OCI-LY1 (cell line): ENCODE results near the gene CELSR1.

Experiments used
- H2AFZ ChIP-seq: fragments of 200-600 bp; sonication (generic), shearing (Covaris generic); 2 replicates; pipeline ENCODE4 v1.6.0; 2014; ENCODE audit warnings: antibody characterized with exemption, mild to moderate bottlenecking, low read length
- H3F3A ChIP-seq: fragments of 200-600 bp; sonication (generic), shearing (Covaris generic); 2 replicates; pipeline ENCODE4 v1.6.0; 2014; ENCODE audit warnings: mild to moderate bottlenecking, antibody characterized with exemption, low read length, moderate library complexity; ENCODE audit not compliant: insufficient read depth
- H3K27ac ChIP-seq: fragments of 200-600 bp; sonication (generic); 2 replicates; pipeline ENCODE4 v1.5.1; 2014; ENCODE audit warnings: low read length, mixed run types, mild to moderate bottlenecking, low read depth; ENCODE audit not compliant: poor library complexity, severe bottlenecking
- H3K27me3 ChIP-seq: fragments of 200-600 bp; sonication (generic); 2 replicates; pipeline ENCODE4 v1.6.0; 2014; ENCODE audit warnings: antibody characterized with exemption, mild to moderate bottlenecking, low read length, moderate library complexity; ENCODE audit not compliant: insufficient read depth
- H3K36me3 ChIP-seq: fragments of 200-600 bp; sonication (generic); 2 replicates; pipeline ENCODE4 v1.6.1; 2014; ENCODE audit warnings: mild to moderate bottlenecking, antibody characterized with exemption, low read length, moderate library complexity, mixed read lengths; ENCODE audit not compliant: insufficient read depth
- H3K4me1 ChIP-seq: fragments of 200-600 bp; sonication (generic); 2 replicates; pipeline ENCODE4 v1.5.1; 2014; ENCODE audit warnings: mild to moderate bottlenecking, low read length, moderate library complexity; ENCODE audit not compliant: insufficient read depth, severe bottlenecking
- H3K4me2 ChIP-seq: fragments of 200-600 bp; sonication (generic), shearing (Covaris generic); 2 replicates; pipeline ENCODE4 v1.6.1; 2014; ENCODE audit warnings: low read length
- H3K4me3 ChIP-seq: fragments of 200-600 bp; sonication (generic); 2 replicates; pipeline ENCODE4 v1.5.1; 2014; ENCODE audit warnings: low read length, low read depth, mild to moderate bottlenecking, mixed read lengths; ENCODE audit not compliant: poor library complexity, severe bottlenecking
- H3K79me2 ChIP-seq: fragments of 200-600 bp; shearing (Covaris generic); 2 replicates; pipeline ENCODE4 v1.6.1; 2016; ENCODE audit warnings: mixed run types, low read length, mixed read lengths; ENCODE audit not compliant: insufficient read depth
- H3K9ac ChIP-seq: fragments of 200-600 bp; sonication (generic), shearing (Covaris generic); 2 replicates; pipeline ENCODE4 v1.6.1; 2014; ENCODE audit warnings: mild to moderate bottlenecking, low read length, mixed read lengths
- H3K9me2 ChIP-seq: fragments of 200-600 bp; sonication (generic), shearing (Covaris generic); 2 replicates; pipeline ENCODE4 v1.6.1; 2014; ENCODE audit warnings: low read depth, mild to moderate bottlenecking, low read length, mixed read lengths
- H3K9me3 ChIP-seq: fragments of 200-600 bp; shearing (Covaris generic); 2 replicates; pipeline ENCODE4 v1.6.1; 2014; ENCODE audit warnings: low read length, mixed read lengths
- H4K20me1 ChIP-seq: fragments of 200-600 bp; sonication (generic), shearing (Covaris generic); 2 replicates; pipeline ENCODE4 v1.6.0; 2016; ENCODE audit warnings: mild to moderate bottlenecking, low read length; ENCODE audit not compliant: insufficient read depth
- EZH2 ChIP-seq: fragments of 200-600 bp; sonication (generic), shearing (Covaris generic); IDR thresholded peaks from 2 replicates; pipeline ENCODE4 v1.8.0; 2017; ENCODE audit warnings: borderline replicate concordance, mixed run types, mild to moderate bottlenecking, antibody characterized with exemption, low read length, moderate library complexity, mixed read lengths
- TF ChIP-seq, protein P1 (sequence below): fragments of 200-600 bp; sonication (generic), shearing (Covaris generic); IDR thresholded peaks from 2 replicates; pipeline ENCODE4 v1.5.1; 2017; ENCODE audit warnings: mild to moderate bottlenecking, antibody characterized with exemption, low read length, moderate library complexity, mixed read lengths

Gene CELSR1

DNA sequence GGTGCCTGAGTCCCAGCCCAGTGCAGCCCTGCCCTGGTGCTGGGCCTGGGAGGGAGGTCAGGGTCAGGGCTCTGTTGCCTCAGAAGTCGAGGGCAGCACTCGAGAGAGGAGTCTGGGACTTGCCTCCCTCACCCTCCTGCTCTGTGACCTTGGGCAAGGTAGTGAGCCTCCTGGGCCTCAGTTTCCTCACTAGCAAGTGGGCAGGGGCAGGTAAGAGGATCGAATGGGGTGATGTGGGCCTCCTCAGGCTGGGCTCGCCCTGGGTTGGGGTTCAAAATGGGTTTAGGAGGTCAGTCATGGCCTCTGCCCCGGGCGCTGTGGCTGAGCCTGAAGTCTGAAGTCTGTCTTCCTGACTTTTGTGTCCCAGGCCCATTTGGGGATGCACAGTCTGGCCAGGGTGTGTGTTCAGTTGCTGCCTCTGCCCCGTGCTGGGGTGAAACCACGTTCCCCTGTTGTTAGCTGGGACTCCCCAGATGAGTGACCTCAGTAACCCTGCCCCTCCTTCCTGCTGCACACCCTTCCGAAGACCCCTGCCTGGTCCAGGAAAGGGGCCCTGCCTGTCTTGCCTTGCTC lies 40.9 kb upstream of the CELSR1 start:
- Histone ChIP-seq H3K9me2 (no peaks in the 10 kb centered on the region), H3K9ac (no peak overlapping the region), H4K20me1 (no peaks in the 10 kb centered on the region), H3F3A (no peaks in the 10 kb centered on the region), H2AFZ (no peak overlapping the region), H3K27ac (no peak overlapping the region), H3K36me3 (no peaks in the 10 kb centered on the region), H3K4me3 (peak overlapping the region; percentile 59), H3K4me1 (peaks cover 24% of the 10 kb centered on the region), H3K27me3 (peaks cover 11% of the 10 kb centered on the region), H3K4me2 (peak overlapping the region; percentile 65; the same call in 1 of the 2 replicates), H3K79me2 (no peaks in the 10 kb centered on the region), H3K9me3 (no peaks in the 10 kb centered on the region)
- TF ChIP-seq, protein P1, sequence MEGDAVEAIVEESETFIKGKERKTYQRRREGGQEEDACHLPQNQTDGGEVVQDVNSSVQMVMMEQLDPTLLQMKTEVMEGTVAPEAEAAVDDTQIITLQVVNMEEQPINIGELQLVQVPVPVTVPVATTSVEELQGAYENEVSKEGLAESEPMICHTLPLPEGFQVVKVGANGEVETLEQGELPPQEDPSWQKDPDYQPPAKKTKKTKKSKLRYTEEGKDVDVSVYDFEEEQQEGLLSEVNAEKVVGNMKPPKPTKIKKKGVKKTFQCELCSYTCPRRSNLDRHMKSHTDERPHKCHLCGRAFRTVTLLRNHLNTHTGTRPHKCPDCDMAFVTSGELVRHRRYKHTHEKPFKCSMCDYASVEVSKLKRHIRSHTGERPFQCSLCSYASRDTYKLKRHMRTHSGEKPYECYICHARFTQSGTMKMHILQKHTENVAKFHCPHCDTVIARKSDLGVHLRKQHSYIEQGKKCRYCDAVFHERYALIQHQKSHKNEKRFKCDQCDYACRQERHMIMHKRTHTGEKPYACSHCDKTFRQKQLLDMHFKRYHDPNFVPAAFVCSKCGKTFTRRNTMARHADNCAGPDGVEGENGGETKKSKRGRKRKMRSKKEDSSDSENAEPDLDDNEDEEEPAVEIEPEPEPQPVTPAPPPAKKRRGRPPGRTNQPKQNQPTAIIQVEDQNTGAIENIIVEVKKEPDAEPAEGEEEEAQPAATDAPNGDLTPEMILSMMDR = no peak
- no peak for TF ChIP-seq EZH2

DNA sequence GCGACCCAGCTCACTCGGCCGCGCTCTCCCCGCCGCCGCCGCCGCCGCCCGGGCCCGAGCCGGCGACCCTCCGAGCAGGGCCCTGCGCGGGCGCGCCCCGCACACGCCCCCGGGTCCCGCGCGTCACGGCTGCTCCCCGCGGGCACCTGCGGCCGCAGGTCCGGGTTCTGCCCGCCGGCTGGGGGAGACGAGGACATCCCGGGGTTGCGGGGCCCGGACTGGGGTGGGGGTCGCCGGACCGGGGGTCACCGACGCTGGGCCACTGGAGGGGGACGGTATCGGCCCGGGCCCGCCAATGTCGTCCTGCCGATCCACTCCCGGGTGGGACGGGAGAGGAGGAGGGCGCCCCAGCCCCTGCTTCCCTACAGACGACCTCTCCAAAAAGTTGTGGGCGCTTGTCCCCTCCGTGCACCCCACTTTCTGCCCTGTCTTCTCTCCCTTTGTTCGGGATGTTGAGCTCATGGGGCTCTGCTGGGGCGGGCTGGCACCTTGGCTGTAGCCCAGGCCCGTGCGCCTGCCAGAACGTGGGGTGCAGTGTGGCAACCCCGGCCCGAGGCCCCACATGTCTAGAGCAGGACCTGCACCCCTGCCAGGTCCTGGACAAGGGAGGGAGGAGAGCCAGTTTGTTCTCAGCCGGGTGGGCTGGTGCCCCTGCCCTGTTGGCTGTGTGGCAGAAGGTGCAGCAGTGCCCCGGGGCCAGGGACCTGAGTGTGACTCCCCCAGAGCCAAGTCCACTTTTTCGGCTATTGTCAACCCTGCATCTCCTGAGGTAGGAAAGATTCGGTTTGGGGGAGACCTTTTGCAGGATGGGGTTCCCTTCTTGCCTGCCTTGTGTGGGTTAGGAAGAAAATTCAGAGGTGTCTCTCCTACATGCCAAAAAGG lies 40.2 kb upstream of the CELSR1 start:
- TF ChIP-seq EZH2 = no peak
- TF ChIP-seq, protein P1 = no peak
- H3K4me2 ChIP-seq = peak overlapping the region; percentile 65

DNA sequence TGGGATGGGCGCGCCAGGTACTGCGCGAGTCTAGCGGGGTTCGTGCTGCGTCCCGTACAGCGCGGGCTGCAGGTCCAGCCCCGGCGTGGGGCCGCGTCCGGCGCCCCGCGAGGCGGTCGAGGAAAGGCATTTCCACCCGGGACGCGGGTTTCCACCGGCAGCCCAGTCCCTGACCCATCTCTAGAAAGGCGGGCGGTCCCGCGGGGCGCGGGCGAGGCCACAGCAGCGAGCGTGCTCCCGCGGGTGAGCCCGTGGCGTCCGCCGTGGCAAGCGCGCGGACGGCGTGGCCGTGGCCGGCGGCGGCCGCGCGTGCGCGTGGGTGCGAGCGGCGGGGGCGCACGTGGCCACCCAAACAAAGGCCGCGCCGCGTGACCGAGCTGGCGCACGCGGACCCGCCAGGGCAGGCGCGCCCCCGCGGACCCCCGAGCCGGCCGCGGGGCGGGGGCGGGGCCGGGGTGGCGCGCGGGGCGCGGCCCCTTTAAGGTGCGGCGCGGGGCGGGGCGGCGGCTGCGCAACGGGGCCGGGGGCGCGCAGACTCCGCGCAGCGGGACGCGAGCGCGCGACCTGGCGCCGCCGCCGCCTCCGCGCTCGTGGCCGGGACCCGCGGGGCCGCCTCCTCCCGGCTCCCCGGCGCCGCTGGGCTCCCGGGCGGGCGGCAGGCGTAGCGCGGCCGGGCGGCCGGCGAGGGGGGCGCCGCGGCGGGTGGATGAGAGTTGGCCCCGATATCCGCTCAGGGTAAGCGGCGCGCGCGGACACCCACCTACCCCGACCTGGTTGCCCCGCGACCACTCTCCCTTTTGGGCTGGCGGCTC lies 39.3 kb upstream of the CELSR1 start:
- Histone ChIP-seq H3K9me2 (no peaks in the 10 kb centered on the region), H2AFZ (no peak overlapping the region), H3K36me3 (no peaks in the 10 kb centered on the region; the same call in 1 of the 2 replicates), H3F3A (no peaks in the 10 kb centered on the region), H3K9ac (peak overlapping the region; percentile 35; the same call in 1 of the 2 replicates), H3K4me1 (peaks cover 17% of the 10 kb centered on the region), H4K20me1 (no peaks in the 10 kb centered on the region), H3K4me2 (peak overlapping the region; percentile 57), H3K4me3 (peak overlapping the region; percentile 59), H3K27me3 (peaks cover 11% of the 10 kb centered on the region), H3K9me3 (peaks cover 7% of the 10 kb centered on the region), H3K27ac (no peak overlapping the region), H3K79me2 (no peaks in the 10 kb centered on the region)
- TF ChIP-seq, protein P1 = no peak
- TF ChIP-seq EZH2 = no peak

More for the DNA sequence above, 40.2 kb upstream of the CELSR1 start:
- Histone ChIP-seq H3K9ac (peak overlapping the region; percentile 46; the same call in 1 of the 2 replicates), H3F3A (no peaks in the 10 kb centered on the region), H3K27ac (no peak overlapping the region), H3K4me3 (peak overlapping the region; percentile 59), H3K9me2 (no peaks in the 10 kb centered on the region), H3K79me2 (no peaks in the 10 kb centered on the region), H3K27me3 (peaks cover 11% of the 10 kb centered on the region), H3K36me3 (no peaks in the 10 kb centered on the region), H2AFZ (no peak overlapping the region), H3K9me3 (no peaks in the 10 kb centered on the region), H4K20me1 (no peaks in the 10 kb centered on the region), H3K4me1 (peaks cover 24% of the 10 kb centered on the region)
